Activated naive CD8-positive, alpha-beta T cell treated with anti-CD3 and anti-CD28 coated beads, Interleukin-2, amount 50 U/mL, for 16 hours (primary cell): ENCODE data around the gene ZNF76.

Source experiments
- DNase-seq: peaks from one replicate; pipeline ENCODE4 v3.0.0-alpha.2; 2020; ENCODE audit warnings: low read depth, low spot score

Gene ZNF76

DNA sequence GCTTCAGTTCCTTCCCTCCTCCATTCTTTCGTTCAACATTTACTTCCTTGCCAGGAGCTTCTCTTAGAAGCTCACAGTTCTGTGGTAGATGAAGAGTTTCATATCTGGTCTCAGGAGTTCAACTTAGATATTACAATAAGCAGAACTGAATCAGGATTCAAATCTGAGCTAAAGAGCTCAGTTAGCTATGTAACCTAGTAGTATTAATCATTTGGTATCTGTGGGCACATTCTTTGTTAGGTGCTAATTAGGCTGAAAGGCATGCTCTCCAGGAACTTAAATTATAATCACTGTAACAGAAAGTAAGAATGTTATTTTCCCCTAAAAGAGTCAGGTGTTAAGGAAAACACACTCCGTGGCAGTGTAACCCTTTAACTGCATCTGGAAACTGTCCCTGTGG is 8.4 kb downstream of the ZNF76 start:
- DNase-seq, result no peak

DNA sequence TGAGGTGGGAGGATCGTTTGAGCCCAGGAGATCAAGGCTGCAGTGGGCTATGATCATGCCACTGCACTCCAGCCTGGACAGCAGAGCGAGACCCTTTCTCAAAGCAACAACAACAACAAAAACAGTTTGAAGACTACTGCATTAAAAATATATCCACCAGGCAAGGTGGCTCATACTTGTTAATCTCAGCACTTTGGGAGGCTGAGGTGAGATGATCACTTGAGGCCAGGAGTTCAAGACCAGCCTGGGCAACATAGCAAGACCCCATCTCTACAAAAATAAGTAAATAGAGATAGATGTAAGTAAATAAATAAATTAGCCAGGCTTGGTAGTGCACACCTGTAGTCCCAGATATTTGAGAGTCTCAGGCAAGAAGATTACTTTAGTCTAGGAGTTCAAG is 12.5 kb downstream of the ZNF76 start:
- no peak for DNase-seq

DNA sequence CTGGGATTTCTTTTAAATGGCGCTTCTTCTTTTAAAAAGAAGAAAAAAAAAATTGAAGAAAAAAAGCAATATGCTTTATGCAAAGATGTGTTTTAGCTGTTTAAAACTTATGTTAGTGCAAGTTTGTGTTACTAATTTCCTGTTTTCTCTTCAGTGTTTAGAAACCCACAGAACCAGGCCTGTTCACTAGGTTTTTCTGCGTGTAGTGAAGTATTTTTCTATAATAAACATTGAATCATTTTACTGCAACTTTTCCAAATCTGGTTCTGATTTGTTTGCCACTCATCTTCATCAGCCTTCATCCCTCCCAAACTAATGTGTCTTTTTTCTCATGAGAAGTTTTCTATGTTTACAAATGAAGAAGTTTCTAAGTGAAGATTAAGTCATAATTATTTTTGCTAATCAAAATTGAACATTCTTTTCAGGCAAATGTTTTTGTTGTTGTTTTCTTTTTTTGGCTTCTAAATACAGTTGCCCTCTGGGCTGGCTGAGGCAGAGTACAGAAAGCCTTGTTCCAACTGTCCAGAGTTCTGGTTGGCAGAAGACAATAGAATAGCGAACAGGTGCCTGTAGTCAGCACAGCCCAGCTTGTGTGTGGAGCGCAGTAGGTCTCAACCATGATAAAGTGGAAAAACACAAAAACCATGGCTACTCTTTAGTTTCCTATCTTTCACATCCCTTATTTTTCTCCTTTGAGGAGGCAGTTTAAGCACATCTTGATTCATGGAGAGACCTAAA is 14.5 kb downstream of the ZNF76 start:
- no peak for DNase-seq

DNA sequence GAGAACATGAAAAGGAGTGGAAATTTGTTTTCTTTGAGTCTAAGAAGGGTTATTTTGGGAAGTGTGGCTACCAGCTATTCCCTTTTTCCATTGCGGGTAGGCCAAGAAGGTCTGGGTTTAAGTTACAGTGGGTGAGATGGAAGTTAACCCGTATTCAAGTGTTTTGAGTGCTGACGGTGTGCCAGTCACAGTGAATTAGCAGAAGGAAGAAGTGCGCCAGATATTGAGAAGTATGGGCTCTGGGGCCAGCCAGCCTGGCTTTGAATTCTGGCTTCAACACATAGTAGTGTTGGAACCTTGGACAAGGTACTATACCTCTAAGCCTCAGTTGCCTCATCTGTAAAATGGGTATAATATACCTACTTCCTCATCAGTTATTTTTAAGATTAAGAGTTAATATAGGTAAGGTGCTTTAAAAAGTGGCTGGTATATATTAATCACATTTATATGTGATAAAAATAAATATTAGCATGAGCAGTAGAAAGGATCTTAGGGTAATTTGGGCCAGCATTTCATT is 16.3 kb downstream of the ZNF76 start:
- no peak for DNase-seq

DNA sequence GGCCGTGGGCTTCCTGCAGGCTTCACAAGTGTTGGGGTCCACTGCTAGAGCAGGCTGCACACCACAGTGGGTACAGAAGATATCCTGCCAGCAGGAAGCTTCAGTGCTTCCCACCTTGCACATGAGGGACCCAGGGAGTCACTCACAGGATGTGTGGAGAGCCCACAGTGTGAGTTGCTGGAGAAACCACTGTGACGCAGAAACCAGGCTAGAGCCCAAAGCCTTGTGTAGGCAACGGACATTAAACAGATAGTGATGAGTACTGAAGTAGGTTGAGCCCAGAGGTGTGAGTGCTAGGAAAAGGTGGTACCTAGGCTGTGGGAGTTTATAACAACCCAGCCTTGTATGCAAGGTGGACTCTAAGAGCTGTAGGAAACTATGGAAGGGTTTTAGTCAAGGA is 19.2 kb downstream of the ZNF76 start:
- DNase-seq, result no peak

DNA sequence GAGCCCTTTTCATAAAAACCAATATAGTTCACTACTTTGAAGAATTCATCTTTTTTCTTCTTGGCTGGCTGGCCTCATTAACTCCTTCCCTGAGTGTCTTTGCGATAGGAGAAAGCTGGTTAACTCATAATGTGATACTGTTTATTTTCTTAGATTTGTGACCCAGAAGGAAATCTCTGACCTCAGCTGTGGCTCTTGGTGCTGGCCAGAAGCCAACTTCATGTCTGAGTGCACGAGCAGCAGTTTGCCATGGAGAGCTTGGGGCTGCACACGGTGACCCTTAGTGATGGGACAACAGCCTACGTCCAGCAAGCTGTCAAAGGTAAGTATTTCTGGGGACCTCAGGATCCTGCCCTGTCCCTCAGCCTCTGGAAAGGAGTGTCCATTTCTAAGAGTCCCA is 21.4 kb downstream of the ZNF76 start:
- DNase-seq, result no peak

DNA sequence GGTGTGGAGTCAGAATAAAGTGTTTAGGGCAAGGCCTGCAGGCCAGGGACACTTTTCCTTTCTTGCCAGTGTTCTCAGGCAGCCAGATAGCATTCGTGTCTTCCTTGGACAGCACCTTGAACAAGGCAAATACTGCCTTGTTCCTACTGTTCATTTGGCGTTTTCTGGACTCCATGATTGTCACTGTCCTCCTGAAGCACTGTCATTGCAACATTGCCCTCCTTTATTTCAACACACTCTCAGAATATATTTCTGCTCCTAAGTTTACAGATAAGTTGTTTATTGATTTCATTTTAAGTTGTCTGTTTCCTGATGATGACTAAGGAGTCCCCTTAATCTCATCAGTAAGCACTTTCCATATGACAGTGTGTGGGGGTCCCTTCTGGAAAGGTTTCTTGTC is 22.9 kb downstream of the ZNF76 start:
- no peak for DNase-seq

DNA sequence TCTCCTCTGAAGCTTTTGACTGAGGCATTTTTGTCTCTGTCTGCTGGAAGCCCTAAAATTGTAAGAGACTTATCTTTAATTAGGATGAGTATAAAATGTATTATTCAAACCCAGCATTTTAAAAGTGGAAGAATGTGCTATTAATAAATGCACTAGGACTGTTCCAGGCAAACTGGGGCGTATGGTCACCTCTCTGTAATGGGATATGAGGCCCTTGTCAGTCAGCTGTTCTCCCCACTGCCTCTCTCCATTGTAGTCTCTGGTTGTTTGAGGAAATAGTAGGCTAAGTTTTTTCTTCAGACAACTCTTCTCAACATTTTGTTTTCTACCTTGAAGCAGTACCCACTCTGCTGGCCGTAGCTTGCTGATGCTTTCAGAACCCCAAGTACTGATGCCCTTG is 23.8 kb downstream of the ZNF76 start:
- no peak for DNase-seq

DNA sequence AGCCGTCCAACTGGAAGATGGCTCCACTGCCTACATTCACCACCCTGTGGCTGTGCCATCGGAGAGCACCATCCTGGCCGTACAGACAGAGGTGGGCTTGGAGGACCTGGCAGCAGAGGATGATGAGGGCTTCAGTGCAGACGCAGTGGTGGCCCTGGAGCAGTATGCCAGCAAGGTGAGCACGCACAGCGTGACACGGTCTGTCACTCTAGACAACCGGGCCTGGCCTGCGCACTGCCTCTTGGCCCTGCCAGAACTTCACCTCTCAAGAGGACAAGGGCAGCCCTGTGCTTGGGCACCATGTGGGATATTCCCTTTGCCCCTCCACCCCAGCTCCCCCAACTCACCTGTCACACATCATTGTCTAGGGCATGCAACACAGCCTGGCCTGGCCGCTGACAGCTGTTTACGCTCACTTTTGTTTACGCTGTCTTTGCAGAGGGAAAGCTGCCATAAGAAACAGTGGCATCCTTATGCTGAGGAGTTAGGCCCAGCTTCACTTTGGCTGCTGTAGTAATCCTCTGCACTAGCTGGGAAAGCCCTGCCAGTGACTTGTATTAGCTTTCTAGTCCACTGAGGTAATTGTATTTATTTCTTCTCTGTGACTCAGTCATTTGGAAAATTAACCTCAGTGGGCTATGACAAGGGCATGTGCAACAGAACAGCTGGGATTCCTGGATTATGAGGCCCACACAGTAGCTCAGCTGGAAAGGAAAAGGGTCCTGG is 28.3 kb downstream of the ZNF76 start:
- DNase-seq, result no peak

DNA sequence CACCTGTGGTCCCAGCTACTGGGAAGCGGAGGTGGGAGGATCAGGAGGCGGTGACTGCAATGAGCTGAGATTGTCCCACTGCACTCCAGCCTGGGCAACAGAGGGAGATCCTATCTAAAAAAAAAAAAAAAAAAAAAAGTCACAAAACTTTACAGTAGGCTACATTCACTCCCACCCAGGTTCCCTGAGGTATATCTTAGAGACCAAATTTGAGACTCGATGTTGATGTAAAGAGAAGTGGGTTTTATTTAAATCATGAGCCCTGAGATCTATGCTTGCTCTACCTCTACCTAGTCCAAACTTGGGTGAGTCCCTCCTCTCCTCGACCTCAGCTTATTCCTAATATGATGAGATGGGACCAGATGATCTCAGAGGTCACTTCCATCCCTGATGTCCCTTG is 29.3 kb downstream of the ZNF76 start:
- DNase-seq, result no peak

DNA sequence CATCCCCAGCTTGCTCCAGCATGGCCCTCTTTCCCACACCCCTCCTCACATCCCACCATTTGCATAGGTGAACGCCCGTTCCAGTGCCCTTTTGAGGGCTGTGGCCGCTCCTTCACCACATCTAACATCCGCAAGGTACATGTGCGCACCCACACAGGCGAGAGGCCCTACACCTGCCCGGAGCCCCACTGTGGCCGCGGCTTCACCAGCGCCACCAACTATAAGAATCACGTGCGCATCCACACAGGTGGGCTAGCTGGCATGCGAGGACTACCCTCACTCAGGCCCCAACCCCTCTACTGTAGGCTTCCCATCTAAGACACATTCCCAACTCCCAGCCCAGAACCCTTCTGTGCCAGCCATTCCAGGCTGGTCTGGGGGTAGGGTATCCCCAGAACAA is 32.0 kb downstream of the ZNF76 start:
- no peak for DNase-seq

DNA sequence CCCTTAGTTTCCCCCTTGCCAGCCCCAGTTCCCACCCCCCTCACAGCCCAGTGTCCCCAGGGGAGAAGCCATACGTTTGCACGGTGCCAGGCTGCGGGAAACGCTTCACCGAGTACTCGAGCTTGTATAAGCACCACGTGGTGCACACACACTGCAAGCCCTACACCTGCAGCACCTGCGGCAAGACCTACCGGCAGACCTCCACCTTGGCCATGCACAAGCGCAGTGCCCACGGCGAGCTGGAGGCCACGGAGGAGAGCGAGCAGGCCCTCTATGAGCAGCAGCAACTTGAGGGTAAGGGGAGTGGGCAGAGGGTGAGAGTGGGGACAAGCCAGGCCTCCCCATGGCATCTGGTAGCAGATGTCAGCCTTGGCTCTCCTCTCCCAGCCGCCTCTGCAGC is 33.0 kb downstream of the ZNF76 start:
- DNase-seq, result no peak

DNA sequence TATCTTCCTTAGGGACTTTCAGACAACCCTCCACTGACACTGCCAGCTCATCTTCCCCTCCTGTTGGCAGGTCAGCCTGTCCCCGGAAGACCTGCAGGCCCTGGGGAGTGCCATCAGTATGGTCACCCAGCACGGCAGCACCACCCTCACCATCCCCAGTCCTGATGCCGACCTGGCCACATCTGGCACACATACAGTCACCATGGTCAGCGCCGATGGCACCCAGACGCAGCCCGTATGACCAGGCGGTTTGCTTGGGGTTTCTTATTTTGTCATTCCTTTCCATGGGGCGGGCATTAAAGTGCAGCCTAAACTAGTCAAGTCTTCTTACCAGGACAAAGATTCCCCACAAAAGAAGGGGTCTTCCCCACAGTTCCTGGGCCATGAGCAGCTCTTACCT is 34.1 kb downstream of the ZNF76 start:
- DNase-seq, result no peak

DNA sequence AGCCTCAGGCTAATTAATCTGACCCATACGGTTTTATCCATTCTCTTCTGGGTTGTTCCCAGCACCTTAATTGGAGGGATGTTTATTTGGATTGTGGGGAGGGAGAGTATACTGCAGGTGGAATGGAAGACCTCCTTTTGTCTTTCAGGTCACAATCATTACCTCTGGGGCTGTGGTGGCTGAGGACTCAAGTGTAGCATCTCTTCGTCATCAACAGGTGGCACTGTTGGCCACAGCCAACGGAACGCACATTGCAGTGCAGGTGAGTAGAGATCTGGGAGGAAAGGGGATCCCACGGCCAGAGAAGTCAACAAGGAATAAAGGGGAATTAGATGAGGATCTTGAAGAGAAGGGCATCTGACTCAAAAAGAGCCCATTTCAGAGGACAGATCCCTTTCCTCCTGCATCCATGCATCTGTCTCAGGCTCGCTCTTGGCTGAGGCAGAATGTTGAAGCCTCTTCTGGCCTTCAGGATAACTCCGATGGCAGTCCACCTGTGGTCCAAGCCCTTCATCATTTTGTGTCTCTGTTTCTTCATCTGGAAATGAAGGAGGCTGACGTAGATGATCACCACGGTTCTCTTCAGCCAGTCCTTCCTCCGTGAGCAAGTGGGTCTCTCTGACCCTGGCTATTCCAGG is 34.9 kb downstream of the ZNF76 start:
- no peak for DNase-seq

DNA sequence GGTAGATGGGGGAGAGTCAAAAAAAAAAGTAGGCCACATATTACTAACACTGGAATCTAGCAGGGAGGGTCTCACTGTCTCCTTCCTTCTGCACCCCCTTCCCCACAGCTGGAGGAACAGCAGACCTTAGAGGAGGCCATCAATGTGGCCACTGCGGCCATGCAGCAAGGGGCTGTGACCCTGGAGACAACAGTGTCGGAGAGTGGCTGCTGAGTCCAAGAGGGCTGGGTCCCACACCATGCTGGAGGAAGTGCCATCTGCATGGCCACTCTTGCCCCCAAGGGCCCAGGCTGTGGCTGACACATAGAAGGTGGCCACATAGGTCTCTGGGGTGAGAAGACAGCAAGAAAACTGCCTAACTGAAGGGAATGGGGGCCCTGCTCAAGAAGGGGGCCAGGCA is 35.5 kb downstream of the ZNF76 start:
- DNase-seq, result no peak

DNA sequence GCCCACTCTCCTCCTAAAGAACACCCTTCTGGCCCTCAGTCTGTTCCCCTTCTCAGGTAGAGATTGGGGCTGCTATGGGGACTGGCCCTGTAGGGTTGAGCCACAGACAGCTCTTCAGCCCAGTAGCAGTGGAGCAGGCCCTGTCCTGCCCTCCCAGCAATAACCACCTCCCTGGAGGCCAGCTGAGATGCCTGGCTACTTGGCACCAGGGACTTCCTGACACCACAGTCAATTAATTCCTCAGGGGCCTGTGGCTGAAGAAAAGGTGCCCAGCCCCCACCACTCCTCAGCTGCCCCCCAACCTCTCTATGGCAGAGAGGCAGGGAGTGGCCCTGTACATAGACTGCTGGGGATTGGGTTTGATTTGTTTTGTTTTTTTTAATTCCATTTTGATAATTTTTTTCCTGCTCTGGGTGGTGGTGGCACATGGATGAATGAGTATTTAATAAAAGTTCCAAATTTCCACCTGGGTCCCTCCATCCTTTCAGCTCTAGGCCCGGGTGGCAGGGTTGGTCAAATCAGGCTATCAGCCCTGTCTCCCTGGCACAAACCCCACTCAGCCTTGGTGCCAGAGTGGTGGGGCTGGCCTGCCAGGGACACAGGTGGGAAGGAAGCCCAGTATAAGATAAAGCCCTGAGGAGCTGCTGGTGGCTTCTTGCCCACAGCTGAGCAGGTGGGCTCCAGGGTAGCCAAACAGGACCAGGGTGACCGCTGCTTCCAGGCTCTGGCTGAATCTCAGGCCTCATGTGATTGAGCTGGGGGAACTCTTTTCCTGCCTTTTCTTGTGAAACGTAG is 36.2 kb downstream of the ZNF76 start:
- DNase-seq, result no peak

DNA sequence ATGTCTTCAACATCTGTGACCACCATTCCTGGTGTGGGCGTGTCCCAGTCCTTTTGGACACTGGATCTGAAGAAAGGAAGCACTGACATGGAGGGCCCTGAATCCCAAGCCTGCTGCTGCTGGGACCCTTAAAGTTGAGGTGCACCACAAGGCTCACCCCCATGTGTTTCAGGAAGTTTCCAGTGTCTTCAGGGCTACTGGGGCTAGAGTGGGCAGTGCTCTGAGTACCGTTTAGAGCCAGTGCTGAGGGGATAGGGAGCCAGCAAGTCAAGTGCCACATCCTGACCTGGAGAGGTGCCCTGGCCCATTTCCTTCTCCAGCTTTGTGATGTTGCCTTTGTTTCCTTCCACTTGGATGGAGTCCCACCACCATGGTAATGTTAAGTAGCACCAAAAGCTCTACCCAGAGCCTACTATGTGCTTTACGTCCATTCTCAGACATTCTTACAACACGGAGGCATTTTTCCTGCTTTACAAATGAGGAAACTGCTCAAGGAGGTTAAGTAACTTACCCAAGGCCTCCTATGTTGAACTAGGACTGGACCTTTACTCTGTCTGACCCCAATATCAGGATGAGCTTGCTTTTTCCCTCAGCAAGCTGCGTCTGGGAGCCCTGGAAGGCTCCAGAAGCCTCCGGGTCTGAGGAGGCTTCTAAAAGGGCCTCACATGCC is 37.5 kb downstream of the ZNF76 start:
- no peak for DNase-seq

DNA sequence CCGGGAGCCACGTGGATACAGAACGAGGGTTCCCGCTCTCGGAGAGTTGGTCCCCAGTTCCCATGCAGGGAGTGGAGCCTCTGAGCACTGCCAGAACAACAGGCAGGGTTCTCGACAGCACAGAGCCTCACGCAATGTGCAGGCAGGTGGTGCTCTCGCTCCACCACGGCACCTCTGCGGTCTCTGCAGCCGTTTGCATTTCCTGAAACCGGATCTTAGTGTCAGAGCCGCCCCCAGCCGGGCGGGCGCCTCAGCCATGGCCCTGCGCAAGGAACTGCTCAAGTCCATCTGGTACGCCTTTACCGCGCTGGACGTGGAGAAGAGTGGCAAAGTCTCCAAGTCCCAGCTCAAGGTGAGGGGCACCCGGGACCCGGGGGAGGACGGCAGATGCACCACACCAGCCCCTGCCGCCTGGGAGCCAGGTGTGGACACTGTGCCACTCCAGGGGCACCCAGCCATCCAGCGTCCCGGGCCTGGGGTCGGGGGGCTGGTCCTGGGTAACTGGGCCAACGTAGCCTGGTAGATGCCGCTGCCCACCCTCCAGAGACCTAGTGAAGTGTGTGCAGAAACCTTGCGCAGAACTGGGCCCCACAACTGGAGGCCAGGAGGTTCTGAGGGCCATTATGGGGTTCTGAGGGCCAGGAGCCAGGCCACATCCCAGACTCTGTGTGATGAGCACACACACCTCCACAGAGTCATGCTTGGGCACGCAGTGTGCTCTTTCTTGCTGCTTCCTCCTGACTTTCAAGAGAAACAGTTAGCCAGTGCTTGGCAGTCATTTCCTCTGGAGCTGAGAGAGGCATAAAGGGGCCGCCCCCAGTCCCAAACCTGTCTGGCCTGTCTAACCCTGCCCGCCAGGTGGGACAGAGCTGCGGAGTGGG is 38.3 kb downstream of the ZNF76 start, which contains the start of gene DEF6:
Gene DEF6, plus strand, starts transcription at position 218 of the 881 bp plus-strand sequence. Its CDS starts 39 bp downstream, at position 257.
- peak; percentile 76 for DNase-seq

DNA sequence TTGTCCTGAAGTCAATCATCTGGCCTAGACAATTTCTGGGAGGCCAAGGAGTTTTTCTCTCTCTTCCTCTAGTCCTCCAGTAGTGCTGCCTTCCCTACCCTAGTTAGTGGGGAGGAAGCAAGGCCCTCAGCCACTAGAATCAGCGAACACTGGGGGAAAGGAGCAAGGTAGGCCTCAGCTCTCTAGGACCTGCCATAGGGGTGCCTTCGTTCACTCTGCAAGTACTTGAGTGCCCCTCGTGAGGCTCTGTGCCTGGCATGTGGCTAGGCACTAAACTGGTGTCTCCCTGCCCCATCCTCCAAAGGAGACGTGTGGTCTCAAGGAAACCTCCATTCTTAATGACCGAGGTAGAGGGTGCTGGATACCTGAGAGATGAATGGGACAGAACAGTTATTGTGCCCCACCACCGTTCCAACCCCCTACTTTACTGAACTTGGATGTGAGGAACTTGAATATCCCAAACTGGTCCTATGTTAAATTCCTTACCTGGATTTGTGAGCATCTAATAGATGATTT is 39.1 kb downstream of the ZNF76 start:
- DNase-seq, result no peak

DNA sequence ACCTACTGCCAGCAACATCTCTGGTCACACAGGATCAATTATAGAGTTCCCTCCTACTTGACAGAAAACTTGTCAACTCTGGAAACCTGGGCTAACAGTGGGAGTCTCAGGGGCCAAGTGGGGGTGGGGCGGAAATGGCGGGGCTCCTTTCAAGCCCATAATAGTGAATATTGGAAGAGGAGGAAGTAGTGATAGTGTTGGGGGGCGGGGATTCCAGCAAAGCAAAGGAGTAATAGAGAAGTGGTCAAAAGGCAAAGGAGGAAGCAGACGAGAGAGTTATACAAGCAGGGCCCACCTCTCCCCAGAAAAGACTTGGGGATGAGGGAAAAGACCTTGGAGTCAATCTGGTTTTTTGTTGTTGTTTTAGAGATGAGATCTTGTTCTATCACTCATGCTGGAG is 40.1 kb downstream of the ZNF76 start:
- no peak for DNase-seq
